SK-N-SH (cell line): Measurements from ENCODE around the gene ZNF567. TPM values are rescaled to one million over a fixed set of nuclear protein-coding genes. Genes with fewer than 3 reads are reported as not detected.
A peak's percentile ranks its signal among the peaks of the same experiment; 100 is the strongest.

ENCODE experiments used
- CTCF ChIA-PET: fragments of 300-600, 350-600 bp; formaldehyde crosslinking; extraction: SDS; loops from one replicate; lab custom pipeline; 2021; lab: Yijun Ruan, JAX
- POLR2A ChIA-PET: fragments of 350-600 bp; sonication (Branson Sonifier 250); formaldehyde crosslinking; extraction: SDS; loops from one replicate; lab custom pipeline; 2020; ENCODE audit warnings: antibody characterized with exemption, inconsistent platforms; lab: Yijun Ruan, JAX
- DNase-seq: peaks from one replicate; pipeline ENCODE4 v3.0.0; 2012
- H2AFZ ChIP-seq: fragments of 200-600 bp; sonication (generic); 2 replicates; pipeline ENCODE4 v1.8.1; 2016; ENCODE audit warnings: antibody characterized with exemption, mild to moderate bottlenecking, low read depth
- H3F3A ChIP-seq: fragments of 200-600 bp; sonication (generic); replicated peaks from 2 replicates; pipeline ENCODE3; 2016; ENCODE audit warnings: antibody characterized with exemption, mild to moderate bottlenecking; ENCODE audit not compliant: insufficient read depth
- H3K27ac ChIP-seq, 2 experiments: fragments of 200-500 bp in 1 of 2; fragments of 200-600 bp in 1 of 2; sonication (Bioruptor generic) in 1 of 2; sonication (generic), shearing (Covaris generic) in 1 of 2; 2 replicates each; pipeline versions ENCODE4 v1.5.1 to v1.6.1; 2014 to 2016; ENCODE audit warnings: low read depth in 2 of 2, inconsistent platforms in 1 of 2, low read length in 1 of 2, mild to moderate bottlenecking in 1 of 2, mixed read lengths in 1 of 2
- H3K27me3 ChIP-seq: fragments of 200-600 bp; sonication (generic), shearing (Covaris generic); 2 replicates; pipeline ENCODE4 v1.6.1; 2016; ENCODE audit warnings: mixed run types; ENCODE audit not compliant: insufficient read depth
- H3K36me3 ChIP-seq, 2 experiments: fragments of 200-500 bp in 1 of 2; fragments of 200-600 bp in 1 of 2; sonication (Bioruptor generic) in 1 of 2; sonication (generic) in 1 of 2; replicated peaks in 1 of 2; 2 replicates each; pipeline versions ENCODE3 to v1.5.1; 2014 to 2016; ENCODE audit warnings: low read length in 1 of 2, mild to moderate bottlenecking in 1 of 2; ENCODE audit not compliant: insufficient read depth in 2 of 2, control insufficient read depth in 1 of 2
- H3K4me1 ChIP-seq, 2 experiments: fragments of 200-500 bp in 1 of 2; fragments of 200-600 bp in 1 of 2; sonication (Bioruptor generic) in 1 of 2; sonication (generic), shearing (Covaris generic) in 1 of 2; 2 replicates each; pipeline versions ENCODE4 v1.5.1 to v1.6.1; 2014 to 2016; ENCODE audit warnings: low read depth in 1 of 2, low read length in 1 of 2, mixed run types in 1 of 2; ENCODE audit not compliant: insufficient read depth in 2 of 2, control insufficient read depth in 1 of 2
- H3K4me2 ChIP-seq: fragments of 200-600 bp; sonication (generic), shearing (Covaris generic); 2 replicates; pipeline ENCODE4 v1.6.1; 2017; ENCODE audit warnings: mixed run types
- H3K4me3 ChIP-seq, 2 experiments: fragments of 200-500 bp in 1 of 2; fragments of 200-600 bp in 1 of 2; sonication (Bioruptor generic) in 1 of 2; sonication (generic), shearing (Covaris generic) in 1 of 2; 2 replicates each; pipeline versions ENCODE4 v1.5.1 to v1.8.1; 2014 to 2016; ENCODE audit warnings: low read depth in 2 of 2, inconsistent platforms in 1 of 2, low read length in 1 of 2, mild to moderate bottlenecking in 1 of 2, mixed read lengths in 1 of 2, moderate library complexity in 1 of 2
- H3K79me2 ChIP-seq: fragments of 200-600 bp; sonication (generic); 2 replicates; pipeline ENCODE4 v1.8.1; 2017; ENCODE audit warnings: mild to moderate bottlenecking; ENCODE audit not compliant: insufficient read depth
- H3K9ac ChIP-seq: fragments of 200-600 bp; sonication (generic); 2 replicates; pipeline ENCODE4 v1.6.1; 2017; ENCODE audit warnings: mixed run types
- H3K9me2 ChIP-seq: fragments of 200-600 bp; sonication (generic); 2 replicates; pipeline ENCODE4 v1.6.1; 2017; ENCODE audit warnings: mixed run types
- H3K9me3 ChIP-seq: fragments of 200-600 bp; sonication (generic); 2 replicates; pipeline ENCODE4 v1.6.1; 2017; ENCODE audit warnings: mixed run types, mild to moderate bottlenecking, moderate library complexity
- H4K20me1 ChIP-seq: fragments of 200-600 bp; sonication (generic); 2 replicates; pipeline ENCODE4 v1.6.1; 2017; ENCODE audit warnings: mild to moderate bottlenecking, mixed run types; ENCODE audit not compliant: insufficient read depth
- CTCF ChIP-seq: fragments of 200-600 bp; sonication (generic); IDR thresholded peaks from 2 replicates; pipeline ENCODE4 v1.6.1; 2017; ENCODE audit warnings: antibody characterized with exemption, mild to moderate bottlenecking, moderate library complexity
- EZH2phosphoT487 ChIP-seq: fragments of 200-600 bp; sonication (generic); IDR thresholded peaks from 2 replicates; pipeline ENCODE4 v1.6.1; 2017; ENCODE audit warnings: low read depth, mixed run types, mild to moderate bottlenecking, antibody characterized with exemption, moderate library complexity, borderline replicate concordance
- FOXJ3 ChIP-seq: sonication (generic); formaldehyde crosslinking; IDR thresholded peaks from 2 replicates; pipeline ENCODE4 v1.5.1; 2020; ENCODE audit warnings: mild to moderate bottlenecking, missing genetic modification reagents
- FOXM1 ChIP-seq: IDR thresholded peaks from 2 replicates; pipeline ENCODE4 v1.4.0; 2012; ENCODE audit warnings: low read depth, mild to moderate bottlenecking
- GABPA ChIP-seq: IDR thresholded peaks from 2 replicates; pipeline ENCODE4 v1.4.0; 2012; ENCODE audit warnings: low read depth, mild to moderate bottlenecking
- GATA2 ChIP-seq: sonication (generic); formaldehyde crosslinking; IDR thresholded peaks from 2 replicates; pipeline ENCODE4 v1.5.0; 2020; ENCODE audit warnings: mild to moderate bottlenecking, missing genetic modification reagents
- IRF3 ChIP-seq: fragments of 150-350 bp; IDR thresholded peaks from 2 replicates; pipeline ENCODE4 v1.6.1; 2016; ENCODE audit warnings: mild to moderate bottlenecking, low read depth, low read length
- JUND ChIP-seq: IDR thresholded peaks from 2 replicates; pipeline ENCODE4 v1.4.0; 2012
- MAX ChIP-seq: IDR thresholded peaks from 2 replicates; pipeline ENCODE4 v1.4.0; 2012; ENCODE audit warnings: low read depth
- MEF2A ChIP-seq: IDR thresholded peaks from 2 replicates; pipeline ENCODE4 v1.4.0; 2012; ENCODE audit warnings: low read depth, borderline replicate concordance
- NFIC ChIP-seq: IDR thresholded peaks from 2 replicates; pipeline ENCODE4 v1.4.0; 2012; ENCODE audit warnings: borderline replicate concordance
- NRF1 ChIP-seq: IDR thresholded peaks from 2 replicates; pipeline ENCODE4 v1.6.1; 2012; ENCODE audit warnings: low read depth, mild to moderate bottlenecking, low read length
- PBX3 ChIP-seq: IDR thresholded peaks from 2 replicates; pipeline ENCODE4; 2012
- POLR2AphosphoS5 ChIP-seq: IDR thresholded peaks from 2 replicates; pipeline ENCODE4 v1.6.1; 2012; ENCODE audit warnings: low read depth, low read length
- RAD21 ChIP-seq: IDR thresholded peaks from 2 replicates; pipeline ENCODE4 v1.6.1; 2012; ENCODE audit warnings: mild to moderate bottlenecking, low read length
- RCOR1 ChIP-seq: fragments of 150-350 bp; IDR thresholded peaks from 2 replicates; pipeline ENCODE4 v1.6.1; 2017; ENCODE audit warnings: antibody characterized with exemption, low read length
- RFX5 ChIP-seq: IDR thresholded peaks from 2 replicates; pipeline ENCODE4 v1.6.1; 2012; ENCODE audit warnings: mild to moderate bottlenecking, improper control_type of control experiment, low read length
- RXRA ChIP-seq: IDR thresholded peaks from 2 replicates; pipeline ENCODE4 v1.4.0; 2012; ENCODE audit warnings: low read depth, mild to moderate bottlenecking, borderline replicate concordance
- SIN3A ChIP-seq: IDR thresholded peaks from 2 replicates; pipeline ENCODE4 v1.6.1; 2012; ENCODE audit warnings: low read depth, mild to moderate bottlenecking, low read length, moderate library complexity, borderline replicate concordance
- SMC3 ChIP-seq: IDR thresholded peaks from 2 replicates; pipeline ENCODE4 v1.6.1; 2012; ENCODE audit warnings: low read depth, low read length, improper control_type of control experiment
- TCF12 ChIP-seq: IDR thresholded peaks from 2 replicates; pipeline ENCODE4 v1.4.0; 2012
- TEAD4 ChIP-seq: IDR thresholded peaks from 2 replicates; pipeline ENCODE4 v1.4.0; 2012; ENCODE audit warnings: mild to moderate bottlenecking, borderline replicate concordance; ENCODE audit not compliant: insufficient read depth
- USF2 ChIP-seq: fragments of 150-350 bp; IDR thresholded peaks from 2 replicates; pipeline ENCODE4 v1.6.1; 2017; ENCODE audit warnings: antibody characterized with exemption, low read length, low read depth, borderline replicate concordance
- YY1 ChIP-seq: IDR thresholded peaks from 2 replicates; pipeline ENCODE4 v1.4.0; 2012; ENCODE audit warnings: low read depth, mild to moderate bottlenecking
- WGBS: methylation state at CpG from one replicate; pipeline ENCODE4 v1.1.6; 2017; ENCODE audit warnings: low lambda C conversion rate; 5-methylcytosine and 5-hydroxymethylcytosine counted together
- polyA plus RNA-seq, 3 experiments: library from polyadenylated mRNA; depleted of rRNA; stranded (reverse); fragments of >200 nt; gene quantifications; 2 replicates each; pipeline ENCODE4 v1.2.3, GENCODE V29; 2012

ZNF567 gene
- polyA plus RNA-seq, 1 of the 3 experiments (the other 2 are of a cell fraction): 4.1 TPM

GRCh38 chr19:36745870-36746269, 58.5 kb downstream of the ZNF567 start:
- no peak overlapping the region for H3K27ac ChIP-seq
- no peak overlapping the region for H2AFZ ChIP-seq

GRCh38 chr19:36747750-36748149, 60.3 kb downstream of the ZNF567 start:
- Histone ChIP-seq H4K20me1 (no peaks in the 10 kb centered on the region), H3K9ac (no peak overlapping the region), H3K9me3 (peaks cover 73% of the 10 kb centered on the region), H3K36me3 (peaks cover 44 to 67% of the 10 kb centered on the region in 2 experiments), H3K4me3 (peak overlapping the region in 1 of 2 experiments; percentile 1; a peak in 1 of 4 replicates), H3K27me3 (no peaks in the 10 kb centered on the region), H3K27ac (no peak overlapping the region), H3F3A (no peaks in the 10 kb centered on the region), H3K4me2 (no peak overlapping the region), H3K9me2 (no peaks in the 10 kb centered on the region), H2AFZ (no peak overlapping the region), H3K4me1 (no peaks in the 10 kb centered on the region), H3K79me2 (no peaks in the 10 kb centered on the region)
- 94% methylated on average over 10 of the region's 10 CpGs for WGBS
- DNase-seq: no peak
- POLR2A ChIA-PET: no interaction called here
- CTCF ChIA-PET: no interaction called here
- no peak for TF ChIP-seq NFIC
- no peak for TF ChIP-seq IRF3
- no peak for TF ChIP-seq FOXM1
- no peak for TF ChIP-seq NRF1
- TF ChIP-seq MAX: no peak
- TF ChIP-seq RXRA: no peak
- TF ChIP-seq YY1: no peak
- TF ChIP-seq CTCF: no peak
- TF ChIP-seq SMC3: no peak
- no peak for TF ChIP-seq GABPA
- no peak for TF ChIP-seq JUND
- no peak for TF ChIP-seq RAD21
- TF ChIP-seq RFX5: no peak
- no peak for TF ChIP-seq SIN3A

More at GRCh38 chr19:36745870-36746269, 58.5 kb downstream of the ZNF567 start:
- Histone ChIP-seq H3K4me2 (no peak overlapping the region), H3K27me3 (no peaks in the 10 kb centered on the region), H3K4me3 (no peak overlapping the region), H4K20me1 (no peaks in the 10 kb centered on the region), H3K79me2 (no peaks in the 10 kb centered on the region), H3K9me3 (peaks cover 61% of the 10 kb centered on the region), H3K36me3 (peaks cover 31 to 48% of the 10 kb centered on the region in 2 experiments), H3K4me1 (no peaks in the 10 kb centered on the region), H3F3A (no peaks in the 10 kb centered on the region), H3K9ac (no peak overlapping the region), H3K9me2 (no peaks in the 10 kb centered on the region)
- WGBS: 91% methylated on average over 4 of the region's 4 CpGs
- DNase-seq: no peak
- ChIA-PET CTCF (no interaction called here), POLR2A (no interaction called here)
- TF ChIP-seq FOXJ3 (CRISPR knock-in tag): no peak
- no peak for TF ChIP-seq EZH2phosphoT487
- no peak for TF ChIP-seq MAX
- TF ChIP-seq USF2: no peak
- TF ChIP-seq MEF2A: no peak
- no peak for TF ChIP-seq GATA2 (CRISPR knock-in tag)
- TF ChIP-seq RXRA: no peak
- no peak for TF ChIP-seq TEAD4
- no peak for TF ChIP-seq YY1
- TF ChIP-seq TCF12: no peak
- no peak for TF ChIP-seq POLR2AphosphoS5
- no peak for TF ChIP-seq PBX3
- TF ChIP-seq RCOR1: no peak
